Left lobe of liver (tissue), 2 donors: ENCODE data around the gene CARD16. TPM values are rescaled to one million over a fixed set of nuclear protein-coding genes. Genes with fewer than 3 reads are reported as not detected.
"Not testable (repeated sequence)": the region's sequence is repeated elsewhere in the genome, so short reads cannot be mapped to it uniquely, and the experiment has no call there.

ENCODE experiments used
- ATAC-seq: fragments of 200-7000 bp; cut with Tn5 transposase; one replicate; pipeline ENCODE4 v1.9.1; 2020; ENCODE audit warnings: mild to moderate bottlenecking, moderate library complexity
- DNase-seq: peaks from one replicate; pipeline ENCODE4 v3.0.0-alpha.2; 2020; ENCODE audit warnings: low spot score
- total RNA-seq: library from RNA; stranded (reverse); gene quantifications from one replicate; pipeline ENCODE4 v1.2.1, GENCODE V29; 2021
- donor health status: DM: no; HTN: no; CAD: no; lungs with moderate emphysema.
- donor health status: DM: no; HTN: yes; CAD: no.

Gene CARD16
- total RNA-seq, result 3.9 TPM

GRCh38 chr11:105044557-105045524, at the start of gene CARD16:
Gene CARD16 (minus strand): TSS chr11:105045335. CDS start chr11:105045297, 38 bp downstream.
- peak; percentile 91 for ATAC-seq
- not testable (repeated sequence) for DNase-seq

DNA sequence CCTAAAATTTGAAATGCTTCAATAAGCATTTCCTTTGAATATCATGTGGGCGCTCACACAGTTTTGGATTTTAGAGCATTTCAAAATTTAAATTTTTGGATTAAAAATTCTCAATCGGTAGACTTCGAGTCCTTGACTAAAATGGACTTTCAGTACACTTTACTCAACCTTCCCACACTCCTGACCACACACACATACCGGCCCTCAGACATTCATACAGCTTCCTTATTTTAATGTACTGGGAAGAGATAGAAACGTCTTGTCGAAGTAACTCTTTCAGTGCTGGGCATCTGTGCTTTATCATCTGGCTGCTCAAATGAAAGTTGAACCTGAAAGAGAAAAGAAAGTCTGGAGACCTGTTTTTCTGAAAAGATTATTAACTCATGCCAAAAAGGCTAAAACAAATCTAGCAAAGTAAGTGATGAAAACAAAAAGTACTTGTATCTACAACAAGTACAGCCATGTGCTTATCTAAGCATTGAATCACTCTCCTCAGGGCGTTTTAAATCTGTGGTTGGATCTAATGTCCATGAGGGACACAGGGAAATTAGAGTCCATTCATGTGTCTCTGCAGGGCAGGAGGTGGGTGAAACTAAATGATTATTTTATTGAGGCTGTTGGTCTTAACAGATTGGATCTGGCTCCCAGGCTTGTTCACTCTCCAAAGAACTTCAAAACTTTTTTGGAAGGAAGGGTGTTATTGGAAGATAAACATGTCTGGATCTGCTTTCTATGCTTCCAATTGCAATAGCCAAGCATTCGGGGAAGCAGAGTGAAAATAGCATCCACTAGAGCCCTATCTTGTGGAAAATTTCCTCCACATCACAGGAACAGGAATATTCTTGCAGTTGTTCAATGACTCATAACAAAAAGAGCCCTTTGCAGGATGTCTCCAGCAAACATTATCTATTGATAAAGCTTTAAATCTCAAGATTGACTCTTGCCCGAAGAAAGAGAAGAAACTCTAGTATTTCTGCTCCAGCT, 47.4 kb upstream of the CARD16 start:
- ATAC-seq, result no peak
- no peak for DNase-seq

DNA sequence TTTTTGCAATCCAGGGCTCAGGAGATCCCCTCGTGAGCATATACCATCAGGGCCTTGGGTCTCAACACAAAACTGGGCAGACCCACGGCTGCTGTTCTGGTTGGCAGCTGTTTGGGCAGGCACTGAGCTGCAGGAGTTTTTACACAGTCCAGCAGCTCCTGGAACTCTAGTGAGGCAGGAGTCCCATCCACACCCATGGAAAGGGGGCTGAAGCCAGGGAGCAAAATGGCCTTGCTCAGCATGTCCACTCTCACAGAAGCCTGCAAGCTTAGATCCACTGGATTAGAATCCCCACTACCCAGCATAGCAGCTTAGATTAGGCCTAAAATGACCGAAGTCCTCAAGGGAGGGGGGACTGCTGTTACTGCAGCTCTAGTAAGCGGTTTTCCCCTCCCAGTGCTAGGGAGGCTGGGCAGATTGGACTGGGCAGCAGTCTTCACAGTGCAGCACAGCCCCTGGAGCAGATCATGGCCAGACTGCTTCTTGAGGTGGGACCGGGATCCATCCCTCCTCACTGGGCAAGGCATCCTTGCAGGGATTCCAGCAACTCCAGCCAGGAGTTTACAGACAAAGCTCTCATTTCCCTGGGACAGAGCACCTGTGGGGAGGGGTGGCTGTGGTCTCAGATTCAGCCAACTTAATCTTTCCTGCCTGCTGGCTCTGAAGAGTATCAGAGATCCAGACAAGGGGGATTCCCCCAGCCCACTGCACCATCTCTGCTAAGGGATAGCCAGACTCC, 36.4 kb upstream of the CARD16 start:
- DNase-seq, result no peak
- no peak for ATAC-seq

DNA sequence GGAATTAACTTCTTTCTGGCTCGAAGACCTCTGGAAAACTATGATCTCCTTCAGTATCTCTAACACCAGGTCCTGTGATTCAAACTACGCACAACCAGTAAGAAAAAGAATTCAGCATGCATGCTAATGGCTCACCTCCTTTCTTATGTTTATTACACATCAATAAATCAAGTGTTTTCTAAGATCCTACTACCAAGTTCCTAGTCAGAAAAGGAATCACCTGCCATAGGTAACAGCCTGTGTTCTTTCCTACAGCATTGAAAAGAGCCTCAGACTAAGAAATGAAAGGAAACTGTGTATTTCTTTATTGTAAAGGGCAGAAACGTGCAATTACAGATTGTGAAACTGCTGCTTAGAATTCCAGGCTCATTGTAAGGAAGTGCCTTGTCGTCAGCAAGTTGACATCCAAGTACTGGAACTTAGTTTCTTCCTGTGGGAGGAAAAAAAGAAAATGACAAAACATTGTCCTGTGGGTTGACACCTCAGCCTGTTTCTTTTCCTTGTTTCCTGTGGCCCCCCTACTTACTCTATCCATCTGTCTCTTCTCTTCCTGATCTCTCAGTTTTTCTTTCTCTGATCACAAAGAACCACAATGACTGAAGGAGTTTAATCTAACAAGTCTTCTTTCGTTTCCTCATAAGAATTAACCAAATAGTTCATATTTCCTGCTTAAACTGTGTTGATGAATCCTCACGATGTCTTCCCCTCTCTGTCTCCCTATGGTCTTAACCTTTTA, 35.2 kb upstream of the CARD16 start:
- peak; percentile 24 for ATAC-seq
- DNase-seq, result not testable (repeated sequence)

GRCh38 chr11:105078283-105078682, 33.1 kb upstream of the CARD16 start:
- ATAC-seq, result no peak
- DNase-seq, result no peak

GRCh38 chr11:105077141-105077790, 32.1 kb upstream of the CARD16 start:
- DNase-seq, ATAC-seq: not testable (repeated sequence)

- DNase-seq, result no peak
- ATAC-seq, result no peak
These were observed 29.0 kb upstream of the CARD16 start for GRCh38 chr11:105074166-105074530.

DNA sequence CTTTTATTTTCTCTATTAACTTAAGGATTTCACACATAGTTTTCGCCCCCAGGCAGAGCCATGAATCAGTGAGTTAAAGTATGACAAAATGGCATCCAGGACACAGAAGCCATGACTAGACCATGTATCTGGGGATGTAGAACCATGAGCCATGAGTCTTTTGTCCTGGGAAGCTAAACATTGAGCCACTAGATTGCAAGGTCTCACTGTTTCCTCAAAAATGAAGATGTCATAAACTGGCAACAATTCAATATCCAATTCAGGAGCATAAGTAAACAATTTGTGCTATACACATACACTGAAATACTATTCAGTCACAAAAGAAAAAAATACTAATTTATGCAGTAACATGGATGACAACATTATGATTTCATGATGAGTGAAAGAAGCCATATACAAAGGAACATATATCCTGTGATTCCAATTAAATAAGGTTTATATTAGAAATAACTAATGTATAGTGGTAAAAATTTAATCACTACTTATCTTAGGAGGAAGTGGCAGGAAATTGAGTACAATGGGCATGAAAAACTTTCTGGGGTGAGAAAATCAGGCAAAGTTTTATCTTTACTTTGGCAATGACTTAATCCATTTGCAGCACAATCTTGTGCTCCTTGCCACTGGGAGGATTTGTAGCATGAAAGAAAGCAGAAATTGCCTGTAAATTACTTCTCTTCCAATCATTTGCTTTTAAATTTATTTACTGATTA, 28.5 kb upstream of the CARD16 start:
- ATAC-seq, result no peak
- DNase-seq, result no peak

- not testable (repeated sequence) for ATAC-seq, DNase-seq
These were observed 26.9 kb upstream of the CARD16 start for GRCh38 chr11:105072080-105072479.

- ATAC-seq, result no peak
- no peak for DNase-seq
These were observed 26.1 kb upstream of the CARD16 start for GRCh38 chr11:105071089-105071732.

DNA sequence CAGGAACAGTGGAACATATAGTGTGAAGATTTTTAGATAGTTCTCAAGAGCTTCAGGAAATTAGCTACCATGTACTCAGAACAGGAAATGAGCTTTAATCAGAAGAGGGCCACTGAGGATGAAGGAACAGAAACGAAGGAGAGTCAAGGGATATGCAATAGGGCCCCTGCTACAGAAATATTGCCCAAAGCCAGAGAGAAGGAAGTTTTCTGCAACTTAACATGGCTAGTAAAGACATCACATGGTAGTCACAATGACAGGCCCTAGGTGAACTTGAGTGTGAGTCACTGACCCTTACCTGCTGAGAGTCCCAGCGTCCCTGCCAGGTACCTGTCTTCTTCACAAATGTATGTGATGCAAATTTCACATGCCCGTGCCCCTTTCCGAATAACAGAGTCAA, 25.2 kb upstream of the CARD16 start:
- DNase-seq, result no peak
- ATAC-seq, result no peak

DNA sequence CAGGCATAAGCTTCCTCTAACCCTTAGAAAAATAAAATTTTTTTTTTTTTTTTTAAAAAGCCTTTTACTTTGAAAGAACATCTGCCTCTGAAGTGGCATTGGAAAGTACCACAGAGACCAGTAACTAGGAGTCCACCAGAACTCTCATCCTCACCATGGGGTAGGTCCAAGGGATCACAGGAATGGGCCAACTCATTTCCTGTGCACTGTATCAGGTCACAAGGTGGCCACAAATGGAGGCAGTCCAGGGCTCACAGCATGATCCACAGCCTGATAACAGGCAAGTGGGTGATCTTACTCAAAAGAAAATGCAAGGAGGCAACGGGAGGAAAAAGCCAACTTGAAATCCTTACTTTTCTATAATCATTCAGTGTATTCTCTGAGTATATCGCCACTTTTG, 24.6 kb upstream of the CARD16 start:
- ATAC-seq, DNase-seq: not testable (repeated sequence)

- not testable (repeated sequence) for DNase-seq, ATAC-seq
These were observed 18.3 kb upstream of the CARD16 start for GRCh38 chr11:105063245-105063941.

GRCh38 chr11:105057432-105057831, 12.3 kb upstream of the CARD16 start:
- no peak for ATAC-seq
- no peak for DNase-seq

DNA sequence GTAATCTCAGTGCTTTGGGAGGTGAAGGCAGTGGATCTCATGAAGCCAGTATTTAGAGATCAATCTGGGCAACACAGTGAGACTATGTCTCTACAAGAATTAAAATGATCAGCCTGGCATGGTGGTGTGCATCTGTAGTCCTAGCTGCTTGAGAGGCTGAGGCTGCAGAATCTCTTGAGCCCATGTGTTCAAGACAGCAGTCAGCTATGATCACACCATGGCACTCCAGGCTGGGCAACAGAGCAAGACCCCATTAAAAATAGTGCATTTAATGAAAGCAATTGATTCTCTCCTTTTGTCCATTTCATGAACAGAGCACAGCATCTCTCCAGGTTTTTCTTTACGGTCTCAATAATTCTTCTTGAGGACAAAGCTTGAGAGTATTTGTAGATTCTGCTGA, 11.3 kb upstream of the CARD16 start:
- DNase-seq, result no peak
- ATAC-seq, result no peak

DNA sequence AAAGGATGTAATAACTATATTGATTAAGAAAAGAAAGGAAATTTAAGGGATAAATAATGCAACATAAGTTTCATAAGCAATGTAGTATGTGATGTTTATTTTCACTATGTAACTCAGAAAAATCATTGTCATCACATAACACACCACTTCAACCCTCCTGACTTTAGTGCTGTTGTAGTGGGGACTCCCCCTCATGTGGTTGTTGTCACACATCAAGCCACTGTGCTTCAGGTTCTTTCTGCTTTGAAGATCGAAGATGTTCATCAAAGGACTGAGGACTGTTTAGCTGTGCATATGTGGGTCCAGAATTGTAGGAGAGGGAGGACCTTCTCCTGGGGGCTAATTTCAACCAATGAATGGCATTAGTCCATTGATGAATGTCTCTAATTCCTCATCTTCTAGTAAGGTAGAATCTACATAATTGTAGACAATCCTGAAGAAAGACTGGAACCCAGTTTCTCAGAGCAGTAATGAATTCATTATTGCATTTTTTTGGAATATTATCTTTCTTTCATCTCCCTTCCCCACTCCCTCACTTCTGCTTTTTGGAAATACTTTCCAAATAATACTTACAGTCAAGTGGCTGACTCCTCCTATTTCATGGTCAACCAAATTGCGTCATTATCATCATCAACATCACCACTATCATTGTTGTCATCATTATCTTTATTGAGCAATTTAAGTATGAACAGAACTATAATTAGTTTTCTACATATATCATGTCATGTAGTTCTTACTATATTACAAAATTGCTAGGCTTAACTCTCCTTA, 9.8 kb upstream of the CARD16 start:
- ATAC-seq, result no peak
- DNase-seq, result no peak

DNA sequence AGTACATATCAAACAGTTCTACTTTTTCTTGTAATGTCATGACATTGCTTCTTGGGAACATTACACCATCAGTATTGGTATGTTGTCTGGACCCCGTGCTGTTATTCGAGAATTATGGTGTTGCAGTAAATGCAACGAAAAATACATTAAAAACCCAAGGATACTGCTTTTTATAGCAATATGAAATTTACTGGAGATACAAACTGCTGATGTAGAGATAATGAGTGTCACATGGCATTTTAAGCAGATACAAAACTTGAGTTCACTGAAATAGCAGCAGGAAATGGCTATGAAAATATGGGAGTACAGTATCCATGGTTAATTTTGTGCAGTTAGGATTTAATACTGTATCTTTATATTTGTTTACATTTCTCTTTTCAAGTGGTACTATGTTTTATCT, 7.4 kb upstream of the CARD16 start:
- DNase-seq (no peak), ATAC-seq (no peak)
